T1000 (cell line): ENCODE measurements around the gene FHOD1.

ENCODE experiments used
- DNase-seq: peaks from one replicate; lab custom pipeline; 2025; ENCODE audit warnings: mixed read lengths; lab: John Stamatoyannopoulos, UW

Gene FHOD1

DNA sequence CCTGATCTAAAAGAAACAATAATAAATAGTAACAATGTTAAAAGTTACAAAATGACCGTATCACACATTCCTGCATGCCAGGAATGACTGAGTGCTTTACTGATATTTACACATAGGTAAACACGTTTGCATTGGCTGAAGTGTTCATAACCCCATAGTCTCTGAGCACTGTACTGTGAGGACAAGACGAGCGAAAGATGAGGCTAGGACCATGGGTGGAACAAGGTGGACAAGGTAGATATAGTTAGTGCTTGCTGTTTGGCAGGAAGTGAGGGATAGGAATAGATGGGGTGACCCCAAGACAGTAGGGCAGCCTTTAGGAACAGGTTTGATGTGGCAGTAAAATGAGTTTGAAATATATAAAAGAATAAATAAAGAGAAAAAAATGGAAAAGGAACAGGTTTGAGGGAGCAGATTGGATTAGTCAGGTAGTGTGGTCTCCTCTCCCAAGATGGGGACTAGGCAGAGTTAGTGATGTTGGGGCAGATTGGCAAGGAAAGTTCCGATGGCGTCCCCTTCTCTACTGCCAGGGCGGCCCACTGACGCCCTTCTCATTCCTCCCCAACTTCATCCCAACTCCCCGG is 55.8 kb downstream of the FHOD1 start:
- DNase-seq, result no peak

DNA sequence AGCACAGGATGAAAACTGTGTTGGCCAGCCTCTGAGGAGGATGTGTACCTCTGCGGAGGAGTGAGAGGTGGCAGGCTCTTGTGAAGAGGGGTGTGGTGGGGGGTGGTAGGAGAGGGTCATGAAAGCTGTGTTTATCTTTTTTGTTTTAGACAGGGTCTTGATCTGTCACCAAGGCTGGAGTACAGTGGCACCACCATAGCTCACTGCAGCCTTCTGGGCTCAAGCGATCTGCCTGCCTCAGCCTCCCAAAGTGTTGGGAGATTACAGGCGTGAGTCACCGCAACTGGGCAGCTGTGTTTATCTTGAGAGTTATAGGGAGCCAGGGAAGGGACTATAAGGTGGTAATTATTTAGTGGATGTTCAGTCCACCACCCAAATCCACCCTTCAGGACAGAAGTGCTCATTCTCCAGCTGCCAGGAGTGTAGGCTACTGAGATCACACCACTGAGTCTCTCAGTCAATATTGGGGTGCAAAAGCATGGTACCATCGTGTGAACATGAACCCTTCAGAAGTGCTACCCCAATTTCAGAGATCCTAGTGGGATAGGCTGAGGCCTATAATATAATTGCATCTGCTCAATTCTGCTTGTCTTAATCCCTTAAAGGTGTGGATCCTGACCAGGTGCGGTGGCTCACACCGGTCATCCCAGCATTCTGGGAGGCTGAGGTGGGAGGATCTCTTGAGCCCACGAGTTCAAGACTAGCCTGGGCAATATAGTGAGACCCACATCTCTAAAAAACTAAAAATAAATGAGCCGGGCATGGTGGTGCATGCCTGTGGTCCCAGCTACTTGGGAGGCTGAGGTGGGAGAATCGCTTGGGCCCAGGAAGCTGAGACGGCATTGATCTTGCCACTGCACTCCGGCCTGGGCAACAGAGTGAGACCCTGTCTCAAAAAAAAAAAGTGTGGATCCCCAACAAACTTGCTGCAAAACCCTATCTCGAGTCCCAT is 56.6 kb downstream of the FHOD1 start:
- DNase-seq, result no peak

DNA sequence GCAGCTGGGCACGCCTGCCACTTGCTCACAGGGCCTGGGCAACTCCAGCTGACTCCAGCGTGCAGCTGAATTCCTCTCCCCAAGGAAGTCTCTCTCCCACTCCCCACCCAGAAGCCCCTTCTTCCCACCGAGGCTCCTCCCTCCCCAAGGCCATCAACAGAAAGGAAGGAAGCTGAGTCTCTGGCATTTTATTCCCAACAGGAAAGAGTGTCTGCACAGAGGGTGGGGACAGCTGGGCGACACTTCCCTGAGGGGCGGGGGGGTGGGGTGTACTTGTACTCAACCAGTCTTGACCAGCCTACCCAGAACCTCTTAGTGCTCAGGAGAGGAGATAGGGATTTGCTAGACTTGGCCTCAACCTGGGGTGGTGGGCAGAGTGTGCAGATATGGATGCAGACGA is 57.2 kb downstream of the FHOD1 start, which contains the start of gene EXOC3L1:
EXOC3L1 (minus strand) TSS at position 96 of the 400 bp plus-strand sequence. CDS start 460 bp downstream, outside the sequence.
- DNase-seq, result no peak

DNA sequence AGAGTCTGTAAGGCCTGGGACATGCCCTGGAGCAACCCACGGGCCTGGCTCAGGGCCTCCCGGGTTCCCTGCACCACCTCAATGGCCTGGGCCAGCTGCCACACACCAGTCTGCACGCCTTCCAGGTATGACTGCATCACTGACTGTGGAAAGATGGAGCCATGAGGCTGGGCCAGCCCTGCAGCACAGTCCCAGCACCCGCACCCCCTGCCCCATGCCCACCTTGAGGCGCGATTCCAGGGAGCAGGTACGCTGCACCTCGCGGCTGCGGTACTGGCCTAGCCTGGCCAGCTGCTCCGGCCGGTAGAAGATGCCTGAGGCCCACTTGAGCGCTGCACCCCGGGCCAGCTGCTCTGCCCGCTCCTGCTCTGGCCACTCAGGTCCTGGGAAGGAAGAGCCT is 58.5 kb downstream of the FHOD1 start:
- DNase-seq, result no peak

DNA sequence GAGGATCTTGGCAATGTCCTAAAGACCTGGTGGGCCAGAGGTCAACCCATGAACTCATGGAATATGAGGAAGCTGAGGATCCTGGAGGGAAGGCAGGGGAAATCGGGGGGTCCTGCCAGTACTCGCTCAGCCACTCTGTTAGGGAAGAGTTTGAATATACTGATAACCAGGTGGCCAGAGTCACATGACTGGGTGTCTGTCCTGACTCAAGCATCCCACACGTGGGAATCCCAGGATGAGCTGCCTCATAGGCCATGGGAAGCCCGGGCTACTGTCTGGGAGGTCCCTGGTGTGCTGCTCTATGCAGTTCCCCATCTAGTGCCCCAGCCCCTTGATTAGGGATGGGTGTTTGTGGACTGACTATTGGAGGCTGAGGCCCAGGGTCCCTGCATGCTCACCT is 59.0 kb downstream of the FHOD1 start:
- DNase-seq, result no peak

DNA sequence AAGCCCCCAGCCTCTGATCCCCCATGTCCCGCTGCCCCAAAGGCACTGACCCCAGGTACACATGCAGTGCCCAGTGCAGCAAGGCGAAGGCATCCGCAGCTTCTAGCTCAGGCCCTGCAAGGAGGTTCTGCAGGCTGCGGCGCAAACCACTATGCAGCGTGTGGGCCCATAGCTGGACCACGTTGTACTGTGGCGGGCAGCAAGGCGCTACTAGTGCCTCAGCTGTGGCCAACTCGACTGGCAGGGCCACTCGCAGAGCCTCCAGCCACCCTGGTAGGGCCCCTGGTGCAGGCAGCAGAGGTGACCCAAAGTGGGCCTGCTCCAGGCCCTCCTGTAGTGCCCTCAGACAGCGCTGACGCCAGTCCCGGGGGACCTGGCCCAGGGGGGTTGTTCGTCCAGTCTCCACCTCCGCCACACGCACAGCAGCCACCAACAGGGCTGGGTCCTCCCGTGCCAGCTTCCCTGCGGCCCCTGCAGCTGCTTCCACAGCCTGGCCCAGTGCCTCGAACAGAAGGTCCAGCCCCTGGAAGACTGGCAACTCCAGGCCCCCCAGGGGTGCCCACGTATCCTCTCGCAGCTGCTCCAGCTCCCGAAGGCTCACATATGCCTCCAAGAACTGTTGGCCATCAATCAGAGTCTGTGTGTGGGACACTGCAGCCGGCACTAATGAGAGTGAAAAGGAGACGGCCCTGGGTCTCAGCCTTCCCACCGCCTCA is 59.9 kb downstream of the FHOD1 start:
- no peak for DNase-seq

DNA sequence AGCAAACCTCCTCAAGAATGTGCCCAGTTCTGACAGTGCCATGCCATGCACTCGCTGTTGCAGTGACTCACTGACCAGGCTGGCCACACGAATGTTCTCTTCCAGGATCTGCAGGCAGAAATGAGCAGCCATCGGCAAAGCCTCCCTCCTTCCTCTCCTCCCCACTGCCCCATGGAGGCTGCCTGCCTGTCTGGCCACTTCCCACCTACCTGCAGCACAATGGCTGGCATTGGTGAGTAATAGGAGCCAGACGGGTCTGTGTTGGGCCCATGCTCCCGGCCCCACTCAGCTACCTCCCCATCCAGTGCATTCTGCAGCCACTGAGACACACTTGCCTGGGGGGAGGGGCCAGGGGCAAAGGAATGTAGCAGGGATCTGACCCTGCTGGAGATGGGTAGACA is 60.7 kb downstream of the FHOD1 start:
- DNase-seq, result no peak

DNA sequence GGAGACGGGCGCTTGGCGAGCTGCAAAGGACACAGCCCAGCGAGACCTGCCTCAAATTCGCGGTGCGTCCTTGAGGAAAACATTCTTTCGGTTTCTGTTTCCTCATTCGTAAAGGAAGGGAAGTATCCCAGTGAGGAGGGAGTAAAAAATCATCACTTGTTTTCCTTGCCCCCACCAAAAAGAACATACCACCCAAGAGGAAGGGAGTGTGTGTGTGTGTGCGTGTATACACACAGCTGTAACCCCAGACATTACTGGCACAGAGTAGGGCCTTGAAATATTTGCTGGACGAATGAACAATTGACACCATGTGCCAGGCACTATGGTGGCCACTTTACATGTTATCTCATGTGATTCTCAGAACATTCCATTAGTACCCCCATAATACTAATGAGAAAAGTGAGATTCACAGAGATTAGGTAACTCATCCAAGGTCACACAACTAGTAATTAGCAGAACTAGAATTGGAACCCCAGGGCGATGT is 61.6 kb downstream of the FHOD1 start:
- DNase-seq, result no peak

DNA sequence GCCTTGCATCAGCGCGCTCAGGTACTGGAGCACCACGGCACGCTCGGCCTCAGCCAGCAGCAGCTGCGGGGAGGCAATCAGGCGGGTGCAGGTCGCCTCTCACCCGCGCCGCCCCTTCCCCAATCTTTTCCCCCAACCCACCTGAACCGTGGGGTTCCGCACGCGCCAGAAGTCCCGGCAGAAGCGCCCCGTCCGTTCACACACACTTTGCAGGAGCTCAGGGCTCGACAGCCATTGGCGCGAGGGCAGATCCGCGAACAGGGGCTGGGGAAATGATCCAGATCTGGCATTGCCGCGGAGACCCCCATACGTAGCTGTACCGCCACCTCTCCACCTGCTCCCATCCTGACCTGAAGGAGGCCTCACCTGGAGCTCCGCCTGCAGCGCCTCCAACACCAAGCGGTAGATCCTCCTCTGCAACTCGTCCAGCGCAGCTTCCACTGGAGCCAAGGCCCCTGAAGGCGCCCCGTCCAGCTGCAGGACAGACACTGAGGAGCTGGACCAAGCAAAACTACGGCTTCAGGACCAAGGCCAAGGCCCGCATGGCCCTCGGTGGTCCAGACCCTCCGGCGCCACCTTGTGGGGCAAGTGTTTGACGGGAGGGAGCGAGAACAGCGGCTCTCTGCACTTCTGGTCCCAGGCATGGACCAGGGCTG is 62.2 kb downstream of the FHOD1 start:
- peak; percentile 76 for DNase-seq

DNA sequence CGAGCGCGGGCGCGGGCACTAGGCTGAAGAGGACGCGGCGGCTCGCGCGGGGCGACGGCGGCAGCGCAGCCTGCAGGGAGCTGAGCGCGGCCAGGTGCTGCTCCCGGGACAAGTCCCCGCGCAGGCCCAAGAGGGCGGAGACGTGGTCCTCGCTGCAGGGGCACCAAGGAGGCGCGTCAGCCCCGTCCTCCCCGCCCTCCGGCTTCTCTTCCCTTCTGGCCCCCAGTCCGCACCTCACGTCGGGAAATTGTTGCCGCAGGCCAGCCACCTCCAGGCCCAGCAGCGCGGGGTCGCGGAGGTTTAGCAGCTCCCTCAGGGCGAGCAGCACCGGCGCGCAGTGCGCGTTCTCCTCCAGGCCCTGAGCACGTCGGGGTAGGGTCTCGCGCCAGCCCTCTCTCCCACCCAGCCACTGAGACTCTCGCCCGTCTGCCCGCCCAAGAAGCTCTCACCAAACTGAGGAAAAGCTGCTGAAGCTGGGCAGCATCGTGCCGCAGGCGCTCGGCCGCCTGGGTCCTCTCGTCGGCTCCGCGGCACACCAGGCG is 62.8 kb downstream of the FHOD1 start:
- no peak for DNase-seq

DNA sequence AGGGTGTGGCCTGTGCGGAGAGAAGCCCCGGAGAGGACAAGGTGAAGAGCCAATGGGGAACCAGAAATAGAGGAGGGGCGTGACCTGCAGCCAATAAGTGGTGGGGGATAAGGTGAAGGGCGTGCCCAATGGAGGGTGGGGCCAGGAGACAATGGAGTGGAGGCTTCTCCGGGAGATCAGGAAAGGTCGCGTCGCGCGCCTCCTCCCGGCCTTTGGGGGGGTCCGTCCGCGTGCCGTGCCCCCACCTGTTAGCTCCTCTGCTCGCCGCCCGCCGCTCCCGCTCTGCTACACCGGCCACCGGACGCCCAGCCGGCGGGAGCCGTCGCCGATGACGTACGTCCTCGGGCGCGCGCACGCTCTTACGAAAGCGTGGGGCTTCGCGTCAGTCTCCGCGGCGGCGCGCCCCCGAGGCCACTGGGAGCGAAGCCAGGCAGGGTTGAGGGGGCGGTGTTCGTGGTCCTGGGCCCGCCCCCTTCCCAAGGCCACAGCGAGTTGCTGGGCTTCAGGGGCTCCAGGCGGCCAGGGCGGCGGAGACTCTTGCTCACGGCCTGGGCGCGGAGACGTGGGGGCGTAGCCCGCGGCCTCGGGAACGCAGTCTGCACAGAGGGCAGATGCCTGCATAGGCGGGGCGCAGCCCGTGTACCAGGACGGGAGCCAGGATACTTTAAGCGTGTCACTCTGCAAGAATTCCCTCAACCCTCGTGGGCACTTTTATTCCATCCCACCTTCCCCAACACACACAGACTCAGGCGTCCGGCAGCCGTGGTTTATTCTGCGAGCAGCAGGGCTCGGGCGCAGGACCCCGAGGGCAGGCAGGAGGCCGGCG is 63.4 kb downstream of the FHOD1 start, which contains the start of gene MATCAP1:
MATCAP1 (minus strand) TSS at position 337 of the 826 bp plus-strand sequence. CDS start 3,353 bp downstream, outside the sequence.
- DNase-seq, result peak; percentile 88

DNA sequence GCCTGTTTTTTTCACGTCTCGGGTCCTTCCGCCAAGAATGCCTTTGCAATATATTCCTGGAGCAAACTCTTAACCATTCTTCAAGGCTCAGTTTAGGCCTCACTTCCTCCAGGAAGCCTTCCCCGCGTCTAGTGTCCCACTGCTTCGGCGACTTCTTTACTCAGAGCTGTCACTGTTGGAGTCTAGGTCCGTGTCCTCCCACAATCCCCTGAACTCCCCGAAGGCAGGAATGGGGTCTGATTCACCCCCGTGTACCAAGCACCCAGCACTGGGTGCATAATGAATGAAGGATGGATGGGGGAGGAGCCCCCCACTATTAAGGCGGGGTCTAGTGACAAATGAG is 64.0 kb downstream of the FHOD1 start:
- no peak for DNase-seq

DNA sequence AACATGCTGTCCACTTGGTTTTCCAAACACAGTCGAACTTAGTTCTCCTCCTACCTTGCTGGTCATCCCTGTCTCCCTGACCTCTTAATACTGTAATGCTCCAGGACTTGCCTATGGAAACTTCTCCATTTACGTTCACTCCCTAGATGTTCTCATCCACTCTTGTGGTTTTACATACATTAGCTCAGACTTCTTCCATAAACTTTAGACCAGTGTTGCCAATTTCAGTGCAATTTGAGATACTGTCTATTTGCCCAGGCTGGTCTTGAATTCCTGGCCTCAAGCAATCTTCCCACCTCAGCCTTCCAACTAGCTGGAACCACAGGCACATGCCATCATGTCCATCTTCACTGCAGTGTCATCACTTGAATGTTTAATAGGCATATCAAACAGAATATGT is 65.0 kb downstream of the FHOD1 start:
- no peak for DNase-seq

DNA sequence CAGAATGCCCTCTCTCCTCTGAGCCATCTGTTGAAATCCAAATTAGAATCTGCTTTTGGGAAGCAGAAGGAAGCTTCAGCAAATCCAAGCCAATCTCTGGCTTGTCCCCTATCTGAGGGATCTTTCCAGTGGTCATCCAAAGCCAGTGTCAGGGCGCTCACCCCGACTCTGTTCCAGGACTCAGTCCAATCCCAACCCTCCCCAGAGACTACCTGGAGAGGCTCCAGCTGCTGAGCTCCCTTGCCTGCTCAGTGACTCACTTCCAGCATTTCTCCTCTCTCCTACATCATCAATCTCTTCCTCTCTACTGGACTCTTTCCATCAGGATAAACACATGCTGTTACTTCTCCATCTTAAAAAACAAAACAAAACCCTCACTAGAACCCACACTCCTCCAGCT is 65.9 kb downstream of the FHOD1 start:
- no peak for DNase-seq

DNA sequence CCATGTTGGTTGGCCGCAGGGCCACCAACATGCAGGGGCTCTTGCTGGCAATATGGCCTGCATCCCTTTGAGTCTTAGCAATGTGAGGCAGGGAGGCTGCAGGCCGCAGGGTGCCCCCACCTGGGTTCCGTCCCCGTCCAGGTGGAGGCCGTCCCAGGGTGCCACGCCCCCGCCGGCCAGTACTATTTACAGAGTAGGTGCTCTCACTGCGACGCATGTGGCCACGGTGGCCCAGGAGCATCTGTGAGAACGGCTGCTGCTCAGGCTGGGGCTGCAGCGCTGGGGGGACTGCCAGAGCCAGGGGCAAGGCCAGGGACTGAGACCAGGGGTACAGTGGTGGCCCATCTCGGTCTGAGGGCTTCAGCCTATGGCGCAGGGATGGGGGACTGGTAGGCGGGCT is 67.1 kb downstream of the FHOD1 start:
- DNase-seq, result no peak

DNA sequence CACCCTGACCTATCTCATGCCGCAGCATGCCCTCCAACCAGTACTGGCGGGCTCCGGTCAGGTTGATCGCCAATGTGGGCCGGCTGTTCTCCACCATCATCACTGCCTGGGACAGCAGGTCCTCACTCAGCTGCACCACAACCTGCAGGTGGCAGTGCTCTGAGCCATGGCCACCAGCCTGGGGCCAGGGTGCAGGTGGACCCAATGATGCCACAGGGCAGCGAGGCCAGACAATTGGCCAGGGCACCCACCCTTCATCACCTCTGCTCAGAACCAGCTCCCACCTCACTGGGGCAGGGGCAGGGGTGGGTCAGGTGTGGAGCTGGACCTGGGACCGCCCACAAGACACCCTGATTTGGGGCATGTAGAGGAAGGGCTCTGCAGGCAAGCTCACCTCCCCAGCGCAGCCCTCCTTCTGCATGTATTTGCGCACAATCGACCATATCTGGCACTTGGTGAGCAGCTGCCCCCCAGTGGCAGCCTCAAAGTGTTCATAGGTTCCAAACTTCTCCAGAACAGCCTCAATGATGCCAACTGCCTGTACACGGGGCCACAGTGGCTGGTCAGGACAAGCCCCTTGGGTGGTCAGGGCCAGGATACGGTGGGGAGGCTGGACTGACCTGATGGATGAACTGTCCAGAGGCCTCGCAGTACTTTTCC is 67.7 kb downstream of the FHOD1 start:
- DNase-seq, result no peak
